ENCODE data around the gene NEB. TPM values are rescaled to one million over a fixed set of nuclear protein-coding genes. Genes with fewer than 3 reads are reported as not detected.
A peak's percentile ranks its signal among the peaks of the same experiment; 100 is the strongest.

Gene NEB
- total and polyA plus RNA-seq, 2 of the 13 experiments (the other 11 are each of a cell fraction or from before 2014, with no cell fraction given): 0.21 to 0.24 TPM

- TF ChIP-seq ZHX2 (IDR thresholded peaks at IDR 0.05; ENCODE audit: low read depth): peak; percentile 84
- no peak for TF ChIP-seq ZHX2 (CRISPR knock-in tag; IDR thresholded peaks at IDR 0.05; ENCODE audit: borderline replicate concordance)
- peak; percentile 96 for TF ChIP-seq ATF7 (IDR thresholded peaks at IDR 0.05)
- TF ChIP-seq ATF7 (CRISPR knock-in tag; IDR thresholded peaks at IDR 0.05): no peak
- TF ChIP-seq NCOA5 (CRISPR knock-in tag; IDR thresholded peaks at IDR 0.05): no peak
- peak; percentile 60; the same call in 1 of the 2 replicates for TF ChIP-seq JUND (CRISPR knock-in tag; IDR thresholded peaks at IDR 0.05)
- peak; percentile 86 for TF ChIP-seq HOXA3 (CRISPR knock-in tag; IDR thresholded peaks at IDR 0.05)
- TF ChIP-seq RORA (CRISPR knock-in tag; IDR thresholded peaks at IDR 0.05): no peak
- peak; percentile 47 for TF ChIP-seq XRCC5 (optimal IDR thresholded peaks at IDR 0.05; ENCODE audit: low read length)
- TF ChIP-seq ARID3A (IDR thresholded peaks at IDR 0.05; ENCODE audit: low read depth, low read length): 0 out of 2 replicates have a peak, but pooled peaks have one; percentile 19
- TF ChIP-seq FOSL2 (CRISPR knock-in tag; IDR thresholded peaks at IDR 0.05): peak; percentile 45
- no peak for TF ChIP-seq REXO4 (CRISPR knock-in tag; IDR thresholded peaks at IDR 0.05; ENCODE audit: borderline replicate concordance)
- no peak for TF ChIP-seq AHR (CRISPR knock-in tag; IDR thresholded peaks at IDR 0.05)
- peak; percentile 25; the same call in 1 of the 2 replicates for TF ChIP-seq CEBPB (IDR thresholded peaks at IDR 0.05; ENCODE audit: borderline replicate concordance, low read depth, low read length)
- no peak for TF ChIP-seq ZNF564 (CRISPR knock-in tag; IDR thresholded peaks at IDR 0.05)
- TF ChIP-seq PLRG1 (conservative IDR thresholded peaks at IDR 0.05): no peak
- peak; percentile 35; the same call in 1 of the 2 replicates for TF ChIP-seq HDAC1 (CRISPR knock-in tag; IDR thresholded peaks at IDR 0.05)
- TF ChIP-seq SMC3 (IDR thresholded peaks at IDR 0.05; ENCODE audit: low read length): peak; percentile 13; the same call in 1 of the 2 replicates
- peak in 1 of 2 experiments; percentile 59; a peak in 1 of 4 replicates for TF ChIP-seq ATF4 (CRISPR knock-in tag; IDR thresholded peaks at IDR 0.05)
- no peak for TF ChIP-seq BHLHE40 (IDR thresholded peaks at IDR 0.05; ENCODE audit: low read length)
- no peak for TF ChIP-seq PAX8 (CRISPR knock-in tag; IDR thresholded peaks at IDR 0.05; ENCODE audit: borderline replicate concordance)
- peak; percentile 92 for TF ChIP-seq CREB1 (IDR thresholded peaks at IDR 0.05)
- peak; percentile 89 for TF ChIP-seq CREB1 (CRISPR knock-in tag; IDR thresholded peaks at IDR 0.05)
- TF ChIP-seq CREM (IDR thresholded peaks at IDR 0.05): peak; percentile 48; the same call in 1 of the 2 replicates
- no peak for TF ChIP-seq CREM (CRISPR knock-in tag; IDR thresholded peaks at IDR 0.05)
Measured at GRCh38 chr2:151619337-151619989, 114.8 kb downstream of the NEB start (continued).
